ENCODE measurements around the gene RRBP1.

Gene RRBP1

GRCh38 chr20:17645010-17645409 is 37.0 kb downstream of the RRBP1 start:
- TF ChIP-seq, protein P1, sequence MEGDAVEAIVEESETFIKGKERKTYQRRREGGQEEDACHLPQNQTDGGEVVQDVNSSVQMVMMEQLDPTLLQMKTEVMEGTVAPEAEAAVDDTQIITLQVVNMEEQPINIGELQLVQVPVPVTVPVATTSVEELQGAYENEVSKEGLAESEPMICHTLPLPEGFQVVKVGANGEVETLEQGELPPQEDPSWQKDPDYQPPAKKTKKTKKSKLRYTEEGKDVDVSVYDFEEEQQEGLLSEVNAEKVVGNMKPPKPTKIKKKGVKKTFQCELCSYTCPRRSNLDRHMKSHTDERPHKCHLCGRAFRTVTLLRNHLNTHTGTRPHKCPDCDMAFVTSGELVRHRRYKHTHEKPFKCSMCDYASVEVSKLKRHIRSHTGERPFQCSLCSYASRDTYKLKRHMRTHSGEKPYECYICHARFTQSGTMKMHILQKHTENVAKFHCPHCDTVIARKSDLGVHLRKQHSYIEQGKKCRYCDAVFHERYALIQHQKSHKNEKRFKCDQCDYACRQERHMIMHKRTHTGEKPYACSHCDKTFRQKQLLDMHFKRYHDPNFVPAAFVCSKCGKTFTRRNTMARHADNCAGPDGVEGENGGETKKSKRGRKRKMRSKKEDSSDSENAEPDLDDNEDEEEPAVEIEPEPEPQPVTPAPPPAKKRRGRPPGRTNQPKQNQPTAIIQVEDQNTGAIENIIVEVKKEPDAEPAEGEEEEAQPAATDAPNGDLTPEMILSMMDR (IDR thresholded peaks at IDR 0.05; ENCODE audit: low read depth, low read length), result no peak
- no peak for TF ChIP-seq EZH2phosphoT487 (IDR thresholded peaks at IDR 0.05; ENCODE audit: low read depth)
- Histone ChIP-seq H3K4me1 (ENCODE audit: low read length) (peaks cover 18% of the 10 kb centered on the region), H2AFZ (ENCODE audit: low read depth, low read length) (no peak overlapping the region), H3K79me2 (ENCODE audit: low read length) (no peaks in the 10 kb centered on the region), H3K27ac (ENCODE audit: low read length) (no peak overlapping the region), H3K4me2 (ENCODE audit: low read length) (no peak overlapping the region), H3K4me3 (ENCODE audit: low read length) (no peak overlapping the region), H3K9ac (ENCODE audit: low read length) (no peak overlapping the region), H3K9me3 (ENCODE audit: insufficient read depth, low read length) (no peaks in the 10 kb centered on the region), H4K20me1 (ENCODE audit: insufficient read depth, low read length) (peaks cover 30% of the 10 kb centered on the region), H3K36me3 (replicated peaks; ENCODE audit: low read depth, low read length) (no peaks in the 10 kb centered on the region), H3K27me3 (ENCODE audit: low read depth, low read length) (no peaks in the 10 kb centered on the region)

DNA sequence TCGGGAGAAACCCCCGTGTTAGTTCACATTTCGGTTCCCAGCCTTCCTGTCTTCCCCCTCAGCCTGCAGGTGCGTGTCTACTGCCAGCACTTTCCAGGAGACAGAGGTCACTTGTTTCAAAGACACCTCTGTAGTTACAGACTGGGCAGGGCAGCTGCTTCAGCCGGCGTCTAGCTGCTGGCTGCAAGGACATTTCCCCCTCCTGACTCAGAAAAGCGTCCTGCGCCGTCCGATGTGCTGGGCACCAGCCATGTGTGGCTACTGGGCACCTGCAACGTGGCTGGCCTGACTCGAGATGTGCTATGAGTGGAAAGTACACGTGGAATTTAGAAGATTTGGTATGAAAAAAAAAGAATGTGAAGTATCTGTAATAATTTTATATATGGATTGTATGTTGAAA is 37.6 kb downstream of the RRBP1 start:
- Histone ChIP-seq H3K4me2 (ENCODE audit: low read length) (no peak overlapping the region), H3K4me1 (ENCODE audit: low read length) (peaks cover 18% of the 10 kb centered on the region), H4K20me1 (ENCODE audit: insufficient read depth, low read length) (peaks cover 30% of the 10 kb centered on the region), H3K4me3 (ENCODE audit: low read length) (no peak overlapping the region), H2AFZ (ENCODE audit: low read depth, low read length) (no peak overlapping the region), H3K9me3 (ENCODE audit: insufficient read depth, low read length) (no peaks in the 10 kb centered on the region), H3K36me3 (replicated peaks; ENCODE audit: low read depth, low read length) (no peaks in the 10 kb centered on the region), H3K79me2 (ENCODE audit: low read length) (no peaks in the 10 kb centered on the region), H3K27me3 (ENCODE audit: low read depth, low read length) (no peaks in the 10 kb centered on the region), H3K27ac (ENCODE audit: low read length) (no peak overlapping the region), H3K9ac (ENCODE audit: low read length) (no peak overlapping the region)
- no peak for TF ChIP-seq EZH2phosphoT487 (IDR thresholded peaks at IDR 0.05; ENCODE audit: low read depth)
- TF ChIP-seq, protein P1 (IDR thresholded peaks at IDR 0.05; ENCODE audit: low read depth, low read length), result no peak

DNA sequence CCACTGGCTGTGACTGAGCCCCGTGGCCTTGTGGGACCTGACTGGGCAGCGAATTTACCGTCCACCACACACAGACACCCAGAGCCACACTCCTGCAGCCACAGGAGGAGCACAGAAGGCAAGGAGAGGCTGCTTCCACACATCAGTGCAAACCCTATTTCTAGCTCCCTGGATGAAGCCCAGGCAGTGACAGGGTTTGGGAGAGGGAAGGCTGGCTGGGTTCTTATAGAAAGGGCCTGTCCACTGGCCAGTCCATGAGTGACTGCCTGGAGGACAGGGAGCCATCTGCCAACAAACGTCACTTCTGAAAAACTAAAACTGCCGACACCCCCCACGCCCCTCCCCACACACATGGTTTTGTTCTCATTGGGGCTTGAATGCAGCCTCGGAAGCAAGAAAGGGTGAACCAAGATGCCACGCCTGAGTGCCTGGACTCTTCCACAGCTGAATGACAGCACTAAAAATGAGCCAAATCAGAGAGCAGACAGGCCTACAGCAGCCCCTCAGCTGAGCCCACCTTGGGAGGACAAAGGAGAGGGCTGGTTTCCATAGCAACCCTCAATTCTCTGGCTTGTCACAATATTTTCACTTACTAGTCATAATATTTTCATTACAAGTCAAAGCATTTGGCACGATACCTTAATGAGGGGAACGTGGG is 38.4 kb downstream of the RRBP1 start:
- Histone ChIP-seq H3K36me3 (replicated peaks; ENCODE audit: low read depth, low read length) (no peaks in the 10 kb centered on the region), H3K27ac (ENCODE audit: low read length) (no peak overlapping the region), H3K4me3 (ENCODE audit: low read length) (no peak overlapping the region), H3K79me2 (ENCODE audit: low read length) (no peaks in the 10 kb centered on the region), H3K4me1 (ENCODE audit: low read length) (peaks cover 11% of the 10 kb centered on the region), H3K27me3 (ENCODE audit: low read depth, low read length) (no peaks in the 10 kb centered on the region), H2AFZ (ENCODE audit: low read depth, low read length) (no peak overlapping the region), H4K20me1 (ENCODE audit: insufficient read depth, low read length) (peaks cover 28% of the 10 kb centered on the region), H3K9ac (ENCODE audit: low read length) (no peak overlapping the region), H3K9me3 (ENCODE audit: insufficient read depth, low read length) (no peaks in the 10 kb centered on the region), H3K4me2 (ENCODE audit: low read length) (no peak overlapping the region)
- TF ChIP-seq EZH2phosphoT487 (IDR thresholded peaks at IDR 0.05; ENCODE audit: low read depth), result no peak
- TF ChIP-seq, protein P1 (IDR thresholded peaks at IDR 0.05; ENCODE audit: low read depth, low read length), result no peak

DNA sequence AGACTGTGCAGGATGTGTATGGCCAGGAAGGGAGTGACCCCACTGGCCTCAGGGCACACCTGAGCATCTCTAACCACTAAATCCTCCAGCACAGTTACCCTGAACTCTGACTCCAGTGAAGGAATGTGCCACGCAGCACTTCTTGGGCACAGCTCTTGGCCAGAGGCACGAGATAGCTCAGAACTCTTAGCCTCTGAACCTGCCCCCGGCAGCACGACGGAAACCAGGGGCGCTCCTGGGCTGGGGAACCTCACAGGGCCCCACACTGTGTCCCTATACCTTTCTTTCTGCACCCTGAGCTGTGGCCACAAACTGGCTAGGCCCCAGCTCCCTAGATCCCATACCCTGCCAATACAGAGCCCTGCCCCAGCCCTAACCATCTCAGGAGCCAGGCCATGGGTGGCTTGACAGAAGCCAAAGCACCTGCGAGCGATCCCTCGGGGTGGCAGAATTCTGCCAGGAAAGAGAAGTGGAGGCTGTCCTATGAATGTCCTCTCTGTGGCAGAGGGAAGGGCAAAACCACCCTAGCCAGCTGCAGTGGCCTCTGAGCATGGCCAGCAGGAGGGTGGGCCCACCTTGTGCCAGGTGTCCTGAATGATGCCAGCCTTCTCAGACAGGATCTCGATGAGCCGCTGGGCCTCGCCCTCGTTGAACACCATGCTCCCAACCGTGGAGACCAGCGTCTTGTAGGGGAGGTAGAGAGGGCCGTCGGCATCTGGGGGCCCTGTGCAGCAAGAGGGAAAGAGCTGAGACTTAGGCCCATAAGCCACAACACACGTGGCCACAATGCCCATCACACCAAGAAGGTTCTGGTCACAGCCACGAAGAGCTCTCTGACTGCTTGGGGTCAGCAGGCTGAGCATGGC is 39.4 kb downstream of the RRBP1 start:
- Histone ChIP-seq H3K9me3 (ENCODE audit: insufficient read depth, low read length) (no peaks in the 10 kb centered on the region), H3K36me3 (replicated peaks; ENCODE audit: low read depth, low read length) (no peaks in the 10 kb centered on the region), H3K9ac (ENCODE audit: low read length) (no peak overlapping the region), H3K4me2 (ENCODE audit: low read length) (no peak overlapping the region), H3K4me3 (ENCODE audit: low read length) (no peak overlapping the region), H3K27ac (ENCODE audit: low read length) (no peak overlapping the region), H4K20me1 (ENCODE audit: insufficient read depth, low read length) (peaks cover 20% of the 10 kb centered on the region), H3K4me1 (ENCODE audit: low read length) (peaks cover 9% of the 10 kb centered on the region; the same call in 1 of the 2 replicates), H3K27me3 (ENCODE audit: low read depth, low read length) (no peaks in the 10 kb centered on the region), H2AFZ (ENCODE audit: low read depth, low read length) (no peak overlapping the region), H3K79me2 (ENCODE audit: low read length) (no peaks in the 10 kb centered on the region)
- TF ChIP-seq EZH2phosphoT487 (IDR thresholded peaks at IDR 0.05; ENCODE audit: low read depth), result no peak

Measured in OCI-LY3 (cell line).